CD4-positive, alpha-beta T cell treated with Interferon gamma for 1 hour (primary cell): ENCODE data around the gene COX7A1.
A peak's percentile ranks its signal among the peaks of the same experiment; 100 is the strongest.
"Not testable (repeated sequence)": the region's sequence is repeated elsewhere in the genome, so short reads cannot be mapped to it uniquely, and the experiment has no call there.

Source experiments
- DNase-seq: peaks from one replicate; pipeline ENCODE4 v3.0.0-alpha.2; 2020

The COX7A1 gene

DNA sequence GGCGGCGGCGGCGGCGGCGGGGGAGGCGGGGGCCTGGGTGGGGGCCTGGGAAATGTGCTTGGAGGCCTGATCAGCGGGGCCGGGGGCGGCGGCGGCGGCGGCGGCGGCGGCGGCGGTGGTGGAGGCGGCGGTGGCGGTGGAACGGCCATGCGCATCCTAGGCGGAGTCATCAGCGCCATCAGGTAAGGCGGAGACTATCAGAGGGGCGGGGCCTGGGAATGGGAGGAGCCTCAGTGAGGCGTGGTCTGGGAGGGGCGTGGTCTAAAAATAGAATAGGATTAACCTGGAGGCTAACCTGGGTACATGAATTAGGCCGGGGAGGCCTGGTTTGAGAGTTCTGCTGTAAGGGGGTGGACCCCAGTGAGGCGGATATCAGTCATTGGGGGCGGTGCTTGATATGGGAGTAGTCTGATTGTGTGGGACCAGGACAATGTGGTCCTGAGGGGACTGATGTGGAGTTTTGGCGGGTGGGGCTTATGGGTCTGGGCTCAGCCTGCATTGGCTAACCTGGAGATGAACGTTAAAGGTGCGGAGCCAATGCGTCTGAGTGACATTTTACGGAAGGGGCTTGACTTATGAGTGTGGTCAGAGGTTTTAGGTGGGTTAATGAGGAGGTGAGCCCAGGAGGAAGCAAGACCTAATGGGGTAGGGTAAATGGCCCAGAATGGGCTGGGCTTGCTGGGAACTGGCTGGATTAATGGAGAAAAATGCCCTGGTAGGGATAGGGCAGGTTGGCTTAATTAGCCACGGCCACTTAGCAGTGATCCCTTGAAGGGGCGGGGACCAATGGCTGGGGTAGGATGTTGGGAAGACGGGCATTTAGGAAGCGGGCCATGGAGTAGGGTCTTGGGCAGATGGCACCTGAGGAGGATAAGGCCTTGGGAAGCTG lies 11.0 kb downstream of the COX7A1 start:
- peak; percentile 87 for DNase-seq

DNA sequence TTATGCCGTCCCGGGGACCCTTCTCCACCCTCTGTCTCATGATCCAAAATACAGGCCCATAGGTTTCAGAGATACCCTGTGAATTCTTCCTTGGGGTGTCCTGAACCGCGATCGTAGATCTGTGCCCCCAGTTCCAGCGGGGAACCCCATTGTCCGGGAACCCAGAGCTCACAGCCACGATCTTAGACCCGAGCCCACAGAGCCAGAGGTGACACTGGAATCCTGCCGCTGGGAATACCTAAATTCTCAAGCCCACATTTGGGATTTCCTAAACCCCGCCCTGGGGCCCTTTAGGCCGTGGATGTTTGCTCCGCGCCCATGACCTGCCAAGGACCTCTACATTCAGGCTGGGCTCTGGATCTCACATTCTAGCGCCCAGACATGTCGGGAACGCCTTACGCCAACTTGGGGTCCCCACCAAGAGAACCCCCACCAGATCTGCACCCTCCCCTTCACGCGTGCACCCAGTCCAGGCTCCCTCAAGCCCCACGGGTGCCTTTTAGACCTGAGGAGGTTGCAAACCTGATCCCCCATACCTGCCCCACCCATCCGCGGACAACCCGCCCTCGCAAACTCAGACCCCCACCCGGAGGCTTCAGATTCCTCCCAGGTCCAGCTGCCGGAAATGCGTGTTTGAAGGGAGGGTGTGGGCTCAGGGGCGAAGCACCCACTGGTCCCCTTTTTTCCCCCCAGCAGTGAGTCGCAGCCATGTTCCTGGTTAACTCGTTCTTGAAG lies 11.8 kb downstream of the COX7A1 start:
- DNase-seq: peak; percentile 69

DNA sequence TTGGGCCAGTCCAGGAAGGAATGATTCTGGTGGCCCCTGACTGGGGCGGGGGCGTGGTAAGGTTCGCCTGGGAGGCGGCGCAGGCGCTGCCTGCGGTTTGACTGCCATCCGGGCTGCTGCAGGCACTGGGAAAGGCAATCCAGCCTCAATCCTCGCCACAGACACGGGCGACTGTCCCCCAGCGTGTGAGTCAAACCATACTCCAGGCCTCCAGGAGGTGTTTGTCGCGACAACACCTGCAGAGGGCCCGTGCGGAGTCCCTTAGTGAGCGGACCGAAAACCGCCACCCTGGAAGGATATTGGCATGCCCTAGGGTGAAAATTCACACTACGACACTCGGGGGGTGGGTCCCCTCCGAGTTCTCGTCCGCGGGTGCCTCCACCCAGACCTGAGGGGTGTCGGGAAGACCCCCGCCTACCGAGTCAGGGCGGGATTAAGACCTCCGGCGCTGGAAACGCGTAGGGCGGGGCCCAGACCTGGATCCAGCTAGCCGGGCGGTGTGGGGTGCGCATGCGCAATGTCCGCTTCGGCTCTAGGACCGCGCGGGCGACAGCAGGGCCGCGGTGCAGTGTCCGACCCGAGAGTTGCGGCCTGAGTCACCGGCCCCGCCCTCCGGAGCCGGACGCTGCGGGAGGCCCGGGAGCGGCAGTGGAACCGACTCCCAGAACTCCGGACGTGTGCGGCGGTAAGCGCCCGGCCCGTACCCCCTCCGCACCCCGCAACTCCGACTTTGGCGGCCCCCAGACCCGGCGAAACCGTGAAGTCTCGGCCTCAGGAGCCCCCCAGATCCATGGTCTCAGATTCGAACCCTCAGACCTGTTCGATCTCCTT lies 12.6 kb downstream of the COX7A1 start, which contains the start of gene CAPNS1:
Gene CAPNS1, plus strand, starts transcription at position 594 of the 831 bp plus-strand sequence. CDS start 946 bp downstream, outside the sequence.
- peak; percentile 92 for DNase-seq

DNA sequence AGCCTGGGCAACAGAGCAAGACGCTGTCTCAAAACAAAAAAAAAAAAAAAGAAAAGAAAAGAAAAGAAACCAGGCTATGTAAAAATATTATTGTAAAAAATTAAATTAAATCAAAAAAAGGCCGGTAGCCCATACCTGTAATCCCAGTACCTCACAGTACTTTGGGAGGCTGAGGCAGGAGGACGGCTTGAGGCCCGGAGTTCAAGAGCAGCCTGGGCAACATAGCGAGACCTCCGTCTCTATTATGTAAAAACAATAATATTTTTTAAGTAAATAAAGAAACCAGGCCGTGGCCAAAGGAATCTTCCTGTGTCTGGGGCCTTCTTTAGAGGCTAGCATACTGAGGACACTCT lies 13.2 kb downstream of the COX7A1 start:
- no peak for DNase-seq

DNA sequence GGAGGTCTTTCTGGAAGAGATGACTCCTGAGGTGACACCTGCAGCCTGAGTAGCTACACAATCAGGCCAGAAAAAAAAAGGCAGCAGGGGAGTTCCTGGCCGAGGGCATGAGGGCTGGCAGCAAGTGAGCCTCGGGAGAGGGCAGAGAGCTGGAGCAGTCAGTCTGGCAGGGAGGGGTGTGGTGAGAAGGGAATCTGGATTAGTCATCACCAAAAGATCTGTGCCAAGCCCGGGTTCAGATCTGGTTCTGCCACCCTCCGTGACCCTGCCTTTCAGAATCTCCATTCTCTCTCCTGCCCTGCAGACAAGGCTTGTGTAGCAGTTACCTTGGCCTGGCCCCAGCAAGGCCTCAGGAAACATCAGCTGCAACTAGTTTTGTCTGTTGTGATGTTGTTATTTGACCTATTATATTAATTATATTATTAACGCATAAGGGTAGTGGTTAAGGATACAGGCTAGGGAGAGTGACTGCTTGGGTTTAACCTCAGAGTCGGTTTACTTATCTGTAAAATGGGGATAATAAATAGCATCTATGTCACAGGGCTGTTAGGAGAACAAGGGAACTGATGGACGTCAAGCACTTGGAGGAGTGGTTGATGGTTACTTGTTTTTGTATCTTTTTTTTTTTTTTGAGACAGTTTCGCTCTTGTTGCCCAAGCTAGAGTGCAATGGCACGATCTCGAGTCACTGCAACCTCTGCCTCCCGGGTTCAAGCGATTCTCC lies 15.1 kb downstream of the COX7A1 start:
- DNase-seq: no peak

DNA sequence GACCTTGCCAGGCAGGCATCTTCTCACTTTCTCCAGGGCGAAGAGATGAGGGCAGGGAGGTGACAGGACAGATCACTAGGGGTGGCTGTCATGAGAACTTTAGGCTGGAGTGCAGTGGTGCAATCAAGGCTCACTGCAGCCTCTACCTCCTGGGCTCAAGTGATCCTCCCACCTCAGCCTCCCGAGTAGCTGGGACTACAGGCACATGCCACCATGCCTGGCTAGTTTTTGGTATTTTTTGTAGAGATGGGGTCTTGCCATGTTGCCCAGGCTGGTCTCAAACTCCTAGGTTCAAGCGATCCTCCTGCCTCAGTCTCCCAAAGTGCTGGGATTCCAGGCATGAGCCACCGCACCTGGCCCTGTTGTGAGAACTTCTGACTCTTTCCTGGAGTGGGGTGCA lies 17.4 kb downstream of the COX7A1 start:
- not testable (repeated sequence) for DNase-seq

DNA sequence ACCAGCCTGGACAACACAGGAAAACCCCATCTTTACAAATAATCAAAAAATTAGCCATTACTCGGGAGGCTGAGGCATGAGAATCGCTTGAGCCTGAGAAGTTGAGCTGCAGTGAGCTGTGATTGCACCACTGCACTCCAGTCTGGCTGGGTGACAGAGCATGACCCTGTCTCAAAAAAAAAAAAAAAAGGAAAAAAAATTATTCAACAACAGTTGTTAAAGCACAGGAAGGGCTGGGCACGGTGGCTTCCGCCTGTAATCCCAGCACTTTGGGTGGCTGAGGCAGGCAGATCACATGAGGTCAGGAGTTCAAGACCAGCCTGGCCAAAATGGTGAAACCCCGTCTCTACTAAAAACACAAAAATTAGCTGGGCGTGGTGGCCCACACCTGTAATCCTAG lies 21.0 kb downstream of the COX7A1 start:
- DNase-seq: peak; percentile 65

DNA sequence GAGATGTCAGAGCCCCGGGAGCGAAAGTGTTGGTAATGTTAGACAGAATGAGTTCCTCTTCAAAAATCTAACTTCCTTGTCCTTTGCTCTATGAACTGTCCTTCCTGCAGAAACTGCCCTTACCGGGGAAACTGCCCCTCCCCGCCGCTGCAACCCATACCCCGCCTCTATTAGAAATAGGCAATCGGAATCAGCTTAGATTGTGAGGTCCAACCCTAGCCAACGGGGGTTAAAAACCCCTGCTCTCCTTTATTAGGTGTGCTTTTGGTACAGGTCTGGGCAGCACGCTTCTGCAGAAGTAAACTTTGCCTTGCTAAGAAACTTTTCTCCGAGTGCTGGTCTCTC lies 23.9 kb downstream of the COX7A1 start:
- DNase-seq: peak; percentile 13

DNA sequence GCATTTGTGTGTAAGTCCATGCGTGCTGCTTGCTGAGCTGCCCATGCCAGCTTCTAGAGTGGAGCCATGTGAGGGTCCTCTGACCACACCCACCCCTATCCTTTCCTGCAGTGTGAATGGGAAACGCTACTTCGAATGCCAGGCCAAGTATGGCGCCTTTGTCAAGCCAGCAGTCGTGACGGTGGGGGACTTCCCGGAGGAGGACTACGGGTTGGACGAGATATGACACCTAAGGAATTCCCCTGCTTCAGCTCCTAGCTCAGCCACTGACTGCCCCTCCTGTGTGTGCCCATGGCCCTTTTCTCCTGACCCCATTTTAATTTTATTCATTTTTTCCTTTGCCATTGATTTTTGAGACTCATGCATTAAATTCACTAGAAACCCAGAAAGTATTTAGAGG lies 26.7 kb downstream of the COX7A1 start:
- DNase-seq: no peak

DNA sequence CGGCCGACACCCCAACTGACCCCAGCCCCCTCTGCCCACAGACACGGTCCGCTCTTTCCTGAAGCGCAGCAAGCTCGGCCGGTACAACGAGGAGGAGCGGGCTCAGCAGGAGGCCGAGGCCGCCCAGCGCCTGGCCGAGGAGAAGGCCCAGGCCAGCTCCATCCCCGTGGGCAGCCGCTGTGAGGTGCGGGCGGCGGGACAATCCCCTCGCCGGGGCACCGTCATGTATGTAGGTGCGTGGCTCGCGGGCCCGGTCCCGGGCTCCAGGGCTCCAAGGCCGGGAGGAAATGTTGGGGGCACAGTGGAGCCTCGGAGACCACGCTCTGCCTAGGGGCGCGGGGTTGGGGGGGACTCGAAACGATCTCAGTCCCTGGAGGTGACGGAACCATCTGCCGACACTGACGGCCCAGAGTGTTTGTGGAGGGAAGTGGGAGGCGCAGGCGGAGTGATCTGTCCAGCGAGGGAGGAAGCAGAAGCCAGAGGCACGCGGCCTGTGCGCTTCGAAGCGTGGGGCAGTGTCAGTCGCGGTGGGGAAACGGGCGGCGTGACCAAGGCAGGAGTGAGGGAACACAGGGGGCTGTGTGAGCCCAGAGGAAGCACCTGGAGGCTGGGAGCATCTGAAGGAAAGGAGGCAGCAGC lies 30.6 kb downstream of the COX7A1 start:
- no peak for DNase-seq

DNA sequence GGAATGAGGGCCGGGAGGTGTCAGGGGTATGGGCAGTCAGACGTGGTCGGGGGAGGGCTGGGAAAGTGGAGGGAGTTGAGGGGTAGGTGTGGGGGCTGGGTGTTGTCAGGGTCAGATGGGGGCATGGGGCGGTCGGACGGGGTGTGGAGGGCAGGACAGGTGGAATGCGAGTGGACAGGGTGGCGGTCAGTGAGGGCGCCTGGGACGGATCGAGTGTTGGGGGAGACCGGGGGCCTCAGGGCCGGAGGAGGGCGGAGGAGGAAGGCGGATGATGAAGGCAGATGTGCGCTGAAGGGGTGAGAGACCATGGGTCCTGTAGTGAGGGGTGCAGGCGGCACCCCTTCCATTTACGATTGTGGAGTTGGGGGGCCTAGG lies 31.3 kb downstream of the COX7A1 start:
- DNase-seq: no peak

DNA sequence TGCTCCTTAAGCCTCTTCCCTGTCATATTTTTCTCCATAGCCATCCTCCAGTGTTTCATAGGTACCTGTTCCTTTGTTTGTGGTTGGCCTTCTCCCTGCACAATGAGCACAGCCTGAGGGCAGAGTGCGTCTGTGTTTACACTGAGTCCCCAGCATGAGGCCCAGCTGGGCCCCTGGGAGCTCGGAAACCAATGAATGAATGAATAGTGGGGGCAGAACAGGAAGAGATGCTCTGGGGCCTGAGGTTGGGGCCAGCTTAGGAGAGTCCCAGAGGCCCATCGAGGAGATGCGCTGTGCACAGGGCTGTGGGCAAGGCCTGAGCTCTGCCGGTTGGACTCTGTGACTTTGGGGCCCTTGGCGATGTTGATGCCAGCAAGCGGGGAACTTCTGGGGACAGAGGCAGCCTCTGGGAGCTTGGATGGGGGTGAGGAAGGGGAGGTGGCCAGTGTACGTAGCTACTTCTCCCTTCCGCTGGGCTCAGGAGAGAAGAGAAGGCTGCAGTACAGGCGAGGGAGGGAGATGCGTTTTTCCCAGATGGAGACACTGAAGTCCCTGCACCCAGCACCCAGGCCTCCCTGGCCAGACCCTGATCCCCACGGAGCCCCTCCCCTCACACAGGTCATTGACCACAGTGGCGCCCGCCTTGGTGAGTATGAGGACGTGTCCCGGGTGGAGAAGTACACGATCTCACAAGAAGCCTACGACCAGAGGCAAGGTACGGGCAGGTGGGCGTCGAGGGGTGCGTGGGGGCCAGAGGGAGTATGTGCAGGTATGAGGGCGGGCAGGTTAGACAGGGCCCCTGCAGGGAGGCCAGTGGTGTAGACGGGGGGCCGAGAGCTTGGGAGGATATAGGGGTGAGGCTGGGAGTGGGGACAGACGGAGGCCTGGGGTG lies 31.9 kb downstream of the COX7A1 start:
- DNase-seq: no peak

DNA sequence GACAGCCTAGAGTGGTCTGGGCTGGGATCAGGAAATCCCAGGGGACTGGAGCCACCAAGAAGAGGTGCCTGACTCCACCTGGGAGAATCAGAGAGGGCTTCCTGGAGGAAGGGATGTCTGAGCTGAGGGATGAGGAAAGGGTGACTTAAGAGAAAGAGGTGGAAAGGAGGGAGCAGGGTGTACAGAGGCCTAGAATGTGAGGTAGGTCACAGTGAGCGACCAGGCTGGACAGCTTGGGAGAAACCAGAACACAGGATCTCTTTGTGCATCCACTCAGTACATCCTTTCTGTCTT lies 36.0 kb downstream of the COX7A1 start:
- no peak for DNase-seq

DNA sequence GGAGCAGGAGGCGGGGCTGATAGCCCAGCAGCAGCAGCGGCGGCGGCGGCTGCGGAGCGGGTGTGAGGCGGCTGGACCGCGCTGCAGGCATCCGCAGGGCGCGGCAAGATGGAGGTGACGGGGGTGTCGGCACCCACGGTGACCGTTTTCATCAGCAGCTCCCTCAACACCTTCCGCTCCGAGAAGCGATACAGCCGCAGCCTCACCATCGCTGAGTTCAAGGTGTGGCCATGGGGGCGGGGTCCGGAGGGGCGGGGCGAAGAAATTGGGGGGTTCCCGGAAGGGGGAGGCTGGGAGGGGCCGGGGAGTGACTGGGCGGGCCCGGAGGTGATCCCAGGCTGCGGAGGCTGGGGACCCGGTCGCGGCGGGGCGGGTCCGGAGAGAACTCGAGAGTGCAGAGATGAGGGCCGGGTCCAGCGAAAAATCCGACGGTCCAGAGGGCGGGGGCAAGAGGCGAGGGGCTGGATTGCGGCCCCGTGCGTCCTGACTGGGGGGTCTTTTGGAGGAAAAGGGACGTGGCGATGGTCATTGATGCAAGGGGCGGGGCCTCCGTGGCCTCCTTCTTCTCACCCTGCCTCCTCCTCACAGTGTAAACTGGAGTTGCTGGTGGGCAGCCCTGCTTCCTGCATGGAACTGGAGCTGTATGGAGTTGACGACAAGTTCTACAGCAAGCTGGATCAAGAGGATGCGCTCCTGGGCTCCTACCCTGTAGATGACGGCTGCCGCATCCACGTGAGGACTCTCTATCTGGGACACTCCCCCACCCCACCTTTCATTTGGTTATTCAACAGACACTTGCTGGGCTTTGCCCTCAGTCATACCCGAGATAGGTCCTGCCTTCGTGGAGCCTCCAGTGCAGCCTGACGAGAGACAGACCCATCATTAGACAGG lies 36.5 kb downstream of the COX7A1 start, which contains the start of gene TBCB:
Gene TBCB, plus strand, starts transcription at position 16 of the 891 bp plus-strand sequence. Its CDS starts 93 bp downstream, at position 109.
- no peak for DNase-seq

DNA sequence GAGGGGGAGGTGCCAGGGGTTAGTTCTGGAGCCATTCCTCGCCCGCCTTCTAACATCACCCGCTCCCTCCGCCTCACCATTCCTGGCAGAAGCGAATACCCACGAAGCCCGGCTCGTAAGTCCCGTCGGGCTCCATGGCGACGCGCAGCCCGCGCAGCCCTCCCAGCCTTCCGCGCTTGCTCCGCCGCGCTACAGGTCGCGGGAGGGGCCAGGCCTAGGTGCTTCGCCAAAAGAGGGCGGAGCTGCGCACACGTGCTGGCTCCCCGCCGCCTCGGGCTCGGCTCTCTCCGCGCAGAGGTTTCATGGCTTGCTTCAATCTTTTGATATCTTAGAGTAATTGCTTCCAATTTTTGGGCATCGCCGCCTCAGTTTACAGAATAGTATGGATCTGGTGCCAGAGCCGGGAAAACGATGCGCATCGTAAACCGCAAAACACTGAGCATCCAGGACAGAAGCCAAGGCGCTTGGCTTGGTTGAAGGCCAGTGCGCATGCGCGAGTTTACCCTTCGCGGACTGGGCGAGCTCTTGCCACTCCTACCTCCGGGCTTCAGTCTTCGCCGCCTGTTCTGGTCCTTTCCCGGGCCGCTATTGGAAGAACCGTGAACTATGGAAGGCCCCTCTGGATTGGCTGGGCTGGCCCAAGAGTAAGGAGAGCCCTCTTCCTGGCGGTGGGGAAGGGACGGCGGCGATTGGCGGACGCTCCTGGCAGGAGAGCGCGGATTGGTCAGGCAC lies 37.4 kb downstream of the COX7A1 start, which contains the start of gene POLR2I:
Gene POLR2I, minus strand, starts transcription at position 155 of the 732 bp plus-strand sequence. Its CDS starts 19 bp downstream, at position 136.
- peak; percentile 100 for DNase-seq

DNA sequence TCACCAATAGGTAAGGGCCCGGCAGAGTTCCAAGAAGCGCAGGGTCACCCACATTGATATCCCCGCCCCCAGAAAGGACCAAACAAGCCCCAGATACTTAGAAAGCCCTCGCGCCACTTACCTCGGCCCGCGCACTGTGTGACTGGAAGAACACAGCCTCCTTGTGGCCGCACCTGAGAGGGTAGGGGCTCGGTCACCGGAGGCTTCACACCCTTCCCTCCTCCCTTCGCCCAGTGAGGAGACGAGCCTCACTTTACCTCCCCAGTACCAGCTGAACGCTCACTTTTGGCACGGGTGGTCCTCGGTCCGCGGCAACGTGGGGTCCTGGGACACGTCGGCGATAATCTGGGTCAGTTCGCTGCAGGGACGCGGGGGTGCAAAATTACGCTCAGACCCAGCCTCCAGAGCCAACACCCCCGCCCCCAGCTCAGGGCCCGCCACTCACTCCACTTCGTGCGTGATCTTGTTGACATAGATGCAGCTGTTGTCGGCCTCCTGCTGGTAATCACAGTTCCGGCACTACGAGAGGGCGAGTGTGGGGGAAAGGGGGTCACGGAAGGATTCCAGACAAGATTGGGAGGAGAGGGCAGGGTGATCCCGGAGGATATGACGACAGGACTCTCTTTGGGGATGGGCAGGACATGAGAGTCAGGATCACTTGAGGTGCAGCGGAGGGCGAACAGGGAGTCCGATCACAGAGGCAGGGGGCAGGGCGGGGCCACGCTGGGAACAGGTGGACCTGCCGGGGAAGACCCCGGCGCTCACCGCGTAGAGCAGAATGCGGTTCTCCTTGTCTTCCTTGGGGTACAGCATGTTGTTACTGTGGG lies 38.1 kb downstream of the COX7A1 start:
- DNase-seq: no peak

DNA sequence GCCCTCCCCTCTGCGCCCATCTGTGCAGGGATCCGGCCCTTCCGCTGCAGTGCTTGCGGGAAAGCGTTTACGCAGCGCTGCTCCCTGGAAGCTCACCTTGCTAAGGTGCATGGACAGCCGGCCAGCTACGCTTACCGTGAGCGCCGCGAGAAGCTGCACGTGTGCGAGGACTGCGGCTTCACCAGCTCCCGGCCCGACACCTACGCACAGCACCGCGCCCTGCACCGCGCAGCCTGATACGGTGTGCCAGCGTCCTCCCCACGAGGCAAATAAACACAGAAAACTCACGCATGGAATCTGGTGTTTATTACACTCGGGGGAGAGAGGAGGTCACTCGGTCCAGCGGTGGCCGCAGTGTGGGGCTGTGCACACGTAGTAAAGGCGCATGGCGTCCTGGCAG lies 38.8 kb downstream of the COX7A1 start:
- DNase-seq: no peak

DNA sequence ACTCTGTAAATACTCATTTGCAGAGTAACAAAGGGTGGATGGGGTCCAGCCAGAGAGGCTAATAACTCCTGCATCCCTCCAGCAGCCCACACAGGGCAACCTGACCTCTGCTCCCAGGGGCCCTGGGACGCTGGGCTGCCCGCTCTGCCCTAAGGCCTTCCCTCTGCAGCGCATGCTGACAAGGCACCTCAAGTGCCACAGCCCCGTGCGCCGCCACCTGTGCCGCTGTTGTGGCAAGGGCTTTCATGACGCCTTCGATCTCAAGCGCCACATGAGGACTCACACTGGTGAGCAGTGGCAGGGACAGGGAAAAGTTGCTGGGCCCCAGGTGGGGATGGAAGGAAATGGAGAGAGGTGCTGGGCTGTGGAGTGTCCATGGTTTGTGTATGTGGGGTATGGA lies 39.6 kb downstream of the COX7A1 start:
- DNase-seq: no peak
